ENCODE measurements around the gene CARD11. TPM values are rescaled to one million over a fixed set of nuclear protein-coding genes. Genes with fewer than 3 reads are reported as not detected.

CARD11 gene
- total RNA-seq, 1 donor from 2014 or later = 6.3 TPM

DNA sequence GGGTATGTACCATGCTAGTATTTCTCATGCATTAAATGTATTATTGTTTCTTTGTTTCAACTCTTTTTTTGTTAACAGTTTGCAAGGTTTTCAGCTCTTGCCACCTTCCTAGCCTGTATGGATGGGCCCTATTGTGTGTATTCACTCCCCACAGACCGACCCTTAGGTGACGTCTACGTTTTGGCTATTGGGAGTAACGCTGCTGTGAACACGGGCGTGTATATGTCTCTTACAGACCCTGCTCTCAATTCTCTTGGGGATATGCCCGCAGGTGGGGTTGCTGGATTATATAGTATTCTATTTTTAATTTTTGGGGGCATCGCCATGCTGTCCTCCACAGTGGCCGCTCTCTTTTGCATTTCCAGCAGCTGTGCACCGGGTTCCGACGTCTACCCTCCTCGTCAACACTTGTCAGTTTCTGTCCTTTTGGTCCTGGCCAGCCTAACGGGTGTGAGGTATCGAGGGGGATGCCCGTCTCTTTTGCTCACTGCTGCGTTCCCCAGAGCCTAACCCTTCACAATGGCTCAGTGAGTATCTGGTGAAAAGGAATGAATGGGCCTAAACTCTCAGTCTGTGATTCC, 135.5 kb downstream of the CARD11 start:
- DNase-seq (ENCODE audit: low read depth) (no peak), FAIRE-seq (no peak)
- Histone ChIP-seq H3K27me3 (ENCODE audit: control insufficient read depth, insufficient read depth, low read length) (no peaks in the 10 kb centered on the region), H3K4me3 (ENCODE audit: low read depth, low read length) (no peak overlapping the region), H3K36me3 (ENCODE audit: control insufficient read depth, insufficient read depth, low read length) (no peaks in the 10 kb centered on the region)
- TF ChIP-seq, protein P1, sequence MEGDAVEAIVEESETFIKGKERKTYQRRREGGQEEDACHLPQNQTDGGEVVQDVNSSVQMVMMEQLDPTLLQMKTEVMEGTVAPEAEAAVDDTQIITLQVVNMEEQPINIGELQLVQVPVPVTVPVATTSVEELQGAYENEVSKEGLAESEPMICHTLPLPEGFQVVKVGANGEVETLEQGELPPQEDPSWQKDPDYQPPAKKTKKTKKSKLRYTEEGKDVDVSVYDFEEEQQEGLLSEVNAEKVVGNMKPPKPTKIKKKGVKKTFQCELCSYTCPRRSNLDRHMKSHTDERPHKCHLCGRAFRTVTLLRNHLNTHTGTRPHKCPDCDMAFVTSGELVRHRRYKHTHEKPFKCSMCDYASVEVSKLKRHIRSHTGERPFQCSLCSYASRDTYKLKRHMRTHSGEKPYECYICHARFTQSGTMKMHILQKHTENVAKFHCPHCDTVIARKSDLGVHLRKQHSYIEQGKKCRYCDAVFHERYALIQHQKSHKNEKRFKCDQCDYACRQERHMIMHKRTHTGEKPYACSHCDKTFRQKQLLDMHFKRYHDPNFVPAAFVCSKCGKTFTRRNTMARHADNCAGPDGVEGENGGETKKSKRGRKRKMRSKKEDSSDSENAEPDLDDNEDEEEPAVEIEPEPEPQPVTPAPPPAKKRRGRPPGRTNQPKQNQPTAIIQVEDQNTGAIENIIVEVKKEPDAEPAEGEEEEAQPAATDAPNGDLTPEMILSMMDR (IDR thresholded peaks at IDR 0.05; ENCODE audit: insufficient read depth, low read length, severe bottlenecking) = no peak

DNA sequence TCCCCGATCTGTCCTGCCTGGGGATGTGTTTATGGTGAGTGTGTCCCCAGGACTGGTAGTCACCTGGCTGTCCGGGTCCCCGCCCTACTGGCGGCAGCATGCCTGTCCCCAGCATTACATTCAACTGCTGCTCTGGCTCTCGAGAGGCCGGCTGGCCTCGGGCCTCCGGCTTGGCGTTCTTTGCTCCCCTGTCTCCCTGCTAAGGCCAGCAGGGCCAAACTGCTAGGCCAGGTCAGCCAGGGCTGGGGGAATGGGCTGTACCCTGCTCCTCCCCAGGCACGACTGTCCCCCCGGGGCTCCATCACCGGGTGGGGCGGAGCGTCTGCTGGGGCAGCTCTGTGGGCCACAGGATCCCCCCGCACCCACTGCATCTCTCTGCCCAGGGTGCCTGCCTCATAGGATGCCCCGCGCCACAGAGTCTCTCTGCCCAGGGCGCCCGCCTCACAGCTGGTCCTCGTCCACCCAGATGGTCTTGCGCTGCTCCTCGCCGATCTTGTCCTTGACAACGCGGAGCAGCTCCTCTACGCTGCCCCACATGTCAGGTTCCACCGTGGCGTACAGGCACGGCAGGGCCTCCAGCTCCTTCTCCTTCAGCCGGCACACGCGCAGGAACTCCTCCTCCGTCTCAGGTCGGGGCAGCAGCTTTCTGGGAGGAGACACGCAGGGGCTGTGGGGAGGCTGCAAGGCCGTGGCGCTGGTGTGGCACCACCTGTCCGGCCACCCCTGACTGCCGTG, 137.3 kb downstream of the CARD11 start:
- DNase-seq (ENCODE audit: low read depth) (no peak), FAIRE-seq (no peak)
- no peaks in the 10 kb centered on the region for H3K36me3 ChIP-seq (ENCODE audit: control insufficient read depth, insufficient read depth, low read length)
- peaks cover 1% of the 10 kb centered on the region for H3K27me3 ChIP-seq (ENCODE audit: control insufficient read depth, insufficient read depth, low read length)
- H3K4me3 ChIP-seq (ENCODE audit: low read depth, low read length) = no peak overlapping the region
- TF ChIP-seq, protein P1 (IDR thresholded peaks at IDR 0.05; ENCODE audit: insufficient read depth, low read length, severe bottlenecking) = no peak

DNA sequence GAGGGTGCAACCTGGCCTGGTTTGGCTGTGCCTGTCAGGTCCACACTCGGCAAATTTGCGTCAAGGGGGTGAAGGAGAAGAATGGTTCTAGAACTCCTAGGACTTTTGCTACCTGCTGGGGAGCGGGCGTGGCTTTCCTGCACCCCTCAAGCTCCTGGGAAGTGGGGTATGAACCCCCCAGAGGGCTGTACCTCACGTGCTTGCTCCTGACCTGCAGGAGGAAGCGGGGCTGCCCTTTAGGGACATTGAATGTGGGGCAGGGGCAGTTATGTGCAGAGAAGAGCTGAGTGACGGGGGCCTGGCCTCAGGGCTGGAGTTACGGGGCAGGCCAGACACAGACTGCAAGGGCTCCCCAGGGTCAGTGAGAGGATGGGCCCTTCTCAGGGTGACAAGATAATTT, 138.2 kb downstream of the CARD11 start:
- FAIRE-seq (no peak), DNase-seq (ENCODE audit: low read depth) (no peak)
- Histone ChIP-seq H3K4me3 (ENCODE audit: low read depth, low read length) (no peak overlapping the region), H3K36me3 (ENCODE audit: control insufficient read depth, insufficient read depth, low read length) (no peaks in the 10 kb centered on the region), H3K27me3 (ENCODE audit: control insufficient read depth, insufficient read depth, low read length) (peaks cover 1% of the 10 kb centered on the region)
- TF ChIP-seq, protein P1 (IDR thresholded peaks at IDR 0.05; ENCODE audit: insufficient read depth, low read length, severe bottlenecking) = no peak

DNA sequence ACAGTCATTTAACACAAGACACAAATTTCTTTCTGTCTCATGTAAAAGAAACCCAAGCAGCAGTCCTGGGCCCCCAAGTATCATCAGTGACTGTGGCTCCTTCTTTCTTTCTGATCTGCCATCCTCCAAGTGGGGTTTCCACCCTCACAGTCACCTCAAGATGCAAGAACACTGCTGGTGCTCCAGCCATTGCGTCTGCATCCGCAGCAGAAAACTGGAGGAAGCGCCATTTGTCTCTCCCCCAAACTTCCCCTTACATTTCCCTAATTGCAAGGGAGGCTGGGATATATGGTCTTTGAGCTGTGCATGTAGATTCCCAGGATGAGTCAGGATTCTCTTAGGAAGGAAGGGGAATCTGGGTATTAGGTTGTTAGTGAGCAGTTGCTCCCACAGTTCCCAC, 138.6 kb downstream of the CARD11 start:
- DNase-seq (ENCODE audit: low read depth) = no peak
- TF ChIP-seq, protein P1 (IDR thresholded peaks at IDR 0.05; ENCODE audit: insufficient read depth, low read length, severe bottlenecking) = no peak
- Histone ChIP-seq H3K4me3 (ENCODE audit: low read depth, low read length) (no peak overlapping the region), H3K27me3 (ENCODE audit: control insufficient read depth, insufficient read depth, low read length) (peaks cover 1% of the 10 kb centered on the region), H3K36me3 (ENCODE audit: control insufficient read depth, insufficient read depth, low read length) (no peaks in the 10 kb centered on the region)
- no peak for FAIRE-seq

DNA sequence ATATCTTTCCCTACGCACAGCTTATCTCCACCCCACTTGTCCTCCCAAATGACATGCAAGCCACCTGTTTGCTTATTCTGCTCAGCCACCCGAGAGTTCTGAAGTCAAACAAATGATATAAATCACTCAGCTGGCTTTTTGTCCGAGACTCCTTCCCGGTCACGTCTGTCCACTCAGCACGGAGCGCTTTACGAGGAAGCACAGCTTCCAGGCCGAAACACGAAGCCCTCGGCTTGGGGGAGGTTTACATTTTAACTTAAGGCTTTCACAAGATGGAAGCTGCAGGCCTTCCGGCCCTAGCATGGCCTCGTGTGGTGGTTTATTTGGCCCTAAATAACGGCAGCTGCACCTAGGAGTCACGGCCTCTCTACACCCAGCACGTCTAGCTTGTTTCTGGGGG, 139.5 kb downstream of the CARD11 start:
- DNase-seq (ENCODE audit: low read depth) = no peak
- FAIRE-seq = no peak
- no peak overlapping the region for H3K4me3 ChIP-seq (ENCODE audit: low read depth, low read length)
- peaks cover 1% of the 10 kb centered on the region for H3K27me3 ChIP-seq (ENCODE audit: control insufficient read depth, insufficient read depth, low read length)
- no peaks in the 10 kb centered on the region for H3K36me3 ChIP-seq (ENCODE audit: control insufficient read depth, insufficient read depth, low read length)
- TF ChIP-seq, protein P1 (IDR thresholded peaks at IDR 0.05; ENCODE audit: insufficient read depth, low read length, severe bottlenecking) = no peak
